Hepatocyte (in vitro differentiated cells): Measurements from ENCODE around the gene RAP1GAP. TPM values are rescaled to one million over a fixed set of nuclear protein-coding genes. Genes with fewer than 3 reads are reported as not detected.

Source experiments
- DNase-seq: peaks from one replicate; pipeline ENCODE4 v3.0.0-alpha.2; 2016; ENCODE audit warnings: low spot score
- H2AFZ ChIP-seq: fragments of 200-600 bp; sonication (generic); 2 replicates; pipeline ENCODE4 v1.6.0; 2016; ENCODE audit warnings: antibody characterized with exemption, mild to moderate bottlenecking
- H3K27ac ChIP-seq: fragments of 200-600 bp; sonication (generic); 2 replicates; pipeline ENCODE4 v1.5.1; 2016; ENCODE audit warnings: mild to moderate bottlenecking
- H3K27me3 ChIP-seq: fragments of 200-600 bp; sonication (generic); 2 replicates; pipeline ENCODE4 v1.6.1; 2016
- H3K36me3 ChIP-seq: fragments of 200-600 bp; sonication (generic); replicated peaks from 2 replicates; pipeline ENCODE4 v1.5.1; 2016; ENCODE audit warnings: low read depth; ENCODE audit not compliant: insufficient read depth
- H3K4me1 ChIP-seq: fragments of 200-600 bp; sonication (generic); 2 replicates; pipeline ENCODE4 v1.5.1; 2016; ENCODE audit warnings: mild to moderate bottlenecking, moderate library complexity; ENCODE audit not compliant: insufficient read depth
- H3K4me2 ChIP-seq: fragments of 200-600 bp; sonication (generic); 2 replicates; pipeline ENCODE4 v1.6.0; 2016
- H3K4me3 ChIP-seq: fragments of 200-600 bp; sonication (generic); 2 replicates; pipeline ENCODE4 v1.5.1; 2016; ENCODE audit warnings: mild to moderate bottlenecking
- H3K79me2 ChIP-seq: fragments of 200-600 bp; sonication (generic); 2 replicates; pipeline ENCODE4 v1.6.0; 2017; ENCODE audit warnings: mild to moderate bottlenecking
- H3K9me2 ChIP-seq: fragments of 200-600 bp; sonication (generic); replicated peaks from 2 replicates; pipeline ENCODE4 v1.6.0; 2017; ENCODE audit warnings: mild to moderate bottlenecking; ENCODE audit not compliant: insufficient read depth
- H3K9me3 ChIP-seq: fragments of 200-600 bp; sonication (generic); 2 replicates; pipeline ENCODE4 v1.5.1; 2016; ENCODE audit warnings: low read depth, mild to moderate bottlenecking
- H4K20me1 ChIP-seq: fragments of 200-600 bp; sonication (generic); 2 replicates; pipeline ENCODE4 v1.6.0; 2016; ENCODE audit warnings: mild to moderate bottlenecking; ENCODE audit not compliant: insufficient read depth, poor library complexity, severe bottlenecking
- CTCF ChIP-seq: fragments of 200-600 bp; sonication (generic); IDR thresholded peaks from 2 replicates; pipeline ENCODE4 v1.5.1; 2016; ENCODE audit warnings: antibody characterized with exemption, mild to moderate bottlenecking; ENCODE audit not compliant: poor library complexity
- EZH2 ChIP-seq: fragments of 200-600 bp; sonication (generic); IDR thresholded peaks from 2 replicates; pipeline ENCODE4 v1.6.1; 2016; ENCODE audit warnings: antibody characterized with exemption, mild to moderate bottlenecking, borderline replicate concordance
- EZH2phosphoT487 ChIP-seq: fragments of 200-600 bp; sonication (generic); IDR thresholded peaks from one replicate; pipeline ENCODE4 v1.6.1; 2018; ENCODE audit warnings: antibody characterized with exemption, mild to moderate bottlenecking, low read depth, moderate library complexity; ENCODE audit not compliant: unreplicated experiment, severe bottlenecking
- WGBS: methylation state at CpG from one replicate; pipeline ENCODE4 v1.1.6; 2016; ENCODE audit warnings: low lambda C conversion rate; ENCODE audit errors: missing lambda C conversion rate; 5-methylcytosine and 5-hydroxymethylcytosine counted together
- polyA plus RNA-seq: library from polyadenylated mRNA; unstranded; fragments of >200 nt; fragmentation: Nextera tagmentation; extraction: Ambion mirVana; gene quantifications from 2 replicates; pipeline ENCODE4 v1.2.1, GENCODE V29; 2016
- total RNA-seq: library from RNA; depleted of rRNA; stranded (reverse); fragments of >200 nt; gene quantifications from 2 replicates; pipeline ENCODE4 v1.2.3, GENCODE V29; 2014

RAP1GAP gene
- total and polyA plus RNA-seq, 2 experiments from 2014 or later: 12.3 to 18.0 TPM

GRCh38 chr1:21636029-21636428 is 33.1 kb downstream of the RAP1GAP start:
- no peak overlapping the region for H3K4me3 ChIP-seq
- WGBS: 100% methylated on average over 2 of the region's 2 CpGs
- no peaks in the 10 kb centered on the region for H3K36me3 ChIP-seq
- no peak overlapping the region for H3K4me2 ChIP-seq
- peaks cover 16% of the 10 kb centered on the region for H3K4me1 ChIP-seq
- H3K9me3 ChIP-seq: no peaks in the 10 kb centered on the region
- H3K27ac ChIP-seq: no peak overlapping the region
- no peaks in the 10 kb centered on the region for H3K27me3 ChIP-seq
- no peak for DNase-seq
- no peaks in the 10 kb centered on the region for H3K9me2 ChIP-seq
- no peaks in the 10 kb centered on the region for H3K79me2 ChIP-seq
- TF ChIP-seq CTCF (no peak), EZH2 (no peak), EZH2phosphoT487 (no peak)
- H2AFZ ChIP-seq: no peak overlapping the region
- no peaks in the 10 kb centered on the region for H4K20me1 ChIP-seq

GRCh38 chr1:21634806-21635535 is 34.2 kb downstream of the RAP1GAP start:
- no peaks in the 10 kb centered on the region for H3K36me3 ChIP-seq
- no peaks in the 10 kb centered on the region for H3K9me3 ChIP-seq
- no peak overlapping the region for H3K4me3 ChIP-seq
- H3K27ac ChIP-seq: no peak overlapping the region
- no peaks in the 10 kb centered on the region for H4K20me1 ChIP-seq
- H3K79me2 ChIP-seq: no peaks in the 10 kb centered on the region
- peaks cover 19% of the 10 kb centered on the region for H3K4me1 ChIP-seq
- DNase-seq: no peak
- H2AFZ ChIP-seq: no peak overlapping the region
- TF ChIP-seq EZH2 (no peak), EZH2phosphoT487 (no peak), CTCF (no peak)
- no peaks in the 10 kb centered on the region for H3K9me2 ChIP-seq
- 80% methylated on average over 12 of the region's 12 CpGs for WGBS
- no peak overlapping the region for H3K4me2 ChIP-seq
- H3K27me3 ChIP-seq: no peaks in the 10 kb centered on the region

- H3K79me2 ChIP-seq: no peaks in the 10 kb centered on the region
- H3K4me2 ChIP-seq: no peak overlapping the region
- H3K27ac ChIP-seq: no peak overlapping the region
- H3K4me3 ChIP-seq: no peak overlapping the region
- H3K4me1 ChIP-seq: peaks cover 14% of the 10 kb centered on the region
- H4K20me1 ChIP-seq: no peaks in the 10 kb centered on the region
- no peak for TF ChIP-seq EZH2phosphoT487
- WGBS: 85% methylated on average over 18 of the region's 18 CpGs
- no peaks in the 10 kb centered on the region for H3K9me2 ChIP-seq
- no peak for DNase-seq
- H2AFZ ChIP-seq: no peak overlapping the region
- H3K9me3 ChIP-seq: no peaks in the 10 kb centered on the region
- H3K36me3 ChIP-seq: no peaks in the 10 kb centered on the region
- no peaks in the 10 kb centered on the region for H3K27me3 ChIP-seq
Observed at GRCh38 chr1:21633992-21634805, 35.0 kb downstream of the RAP1GAP start.

GRCh38 chr1:21633141-21633755 is 35.9 kb downstream of the RAP1GAP start:
- no peaks in the 10 kb centered on the region for H3K9me3 ChIP-seq
- H3K4me3 ChIP-seq: no peak overlapping the region
- H3K27ac ChIP-seq: no peak overlapping the region
- no peaks in the 10 kb centered on the region for H3K79me2 ChIP-seq
- DNase-seq: no peak
- no peaks in the 10 kb centered on the region for H3K9me2 ChIP-seq
- H3K4me2 ChIP-seq: no peak overlapping the region
- no peaks in the 10 kb centered on the region for H4K20me1 ChIP-seq
- no peak for TF ChIP-seq EZH2phosphoT487
- H3K36me3 ChIP-seq: no peaks in the 10 kb centered on the region
- WGBS: 84% methylated on average over 6 of the region's 7 CpGs
- peaks cover 10% of the 10 kb centered on the region for H3K4me1 ChIP-seq
- no peak overlapping the region for H2AFZ ChIP-seq
- H3K27me3 ChIP-seq: no peaks in the 10 kb centered on the region
